GM23338 (cell line): Measurements from ENCODE around the gene ZNF256. TPM values are rescaled to one million over a fixed set of nuclear protein-coding genes. Genes with fewer than 3 reads are reported as not detected.

Source experiments
- ATAC-seq: fragments of 200-7000 bp; cut with Tn5 transposase; 3 replicates; pipeline ENCODE4 v1.9.1; 2020
- DNase-seq: peaks from one replicate; pipeline ENCODE4 v3.0.0-alpha.2; 2015; ENCODE audit warnings: low spot score
- H2AFZ ChIP-seq: fragments of 200-600 bp; sonication (generic); 2 replicates; pipeline ENCODE4 v1.8.0; 2016; ENCODE audit warnings: antibody characterized with exemption, mild to moderate bottlenecking, moderate library complexity
- H3F3A ChIP-seq: fragments of 200-600 bp; sonication (generic); replicated peaks from 2 replicates; pipeline ENCODE4 v1.8.0; 2017; ENCODE audit warnings: antibody characterized with exemption, mixed run types, low read depth
- H3K27ac ChIP-seq: fragments of 200-600 bp; sonication (generic); 2 replicates; pipeline ENCODE4 v1.6.1; 2016; ENCODE audit warnings: low read depth
- H3K27me3 ChIP-seq: fragments of 200-600 bp; sonication (generic); 2 replicates; pipeline ENCODE4 v1.8.0; 2016; ENCODE audit warnings: mild to moderate bottlenecking, mixed run types, moderate library complexity; ENCODE audit not compliant: insufficient read depth
- H3K36me3 ChIP-seq: fragments of 200-600 bp; sonication (generic); 2 replicates; pipeline ENCODE4 v1.8.0; 2016; ENCODE audit warnings: mild to moderate bottlenecking; ENCODE audit not compliant: insufficient read depth
- H3K4me1 ChIP-seq: fragments of 200-600 bp; sonication (generic); 2 replicates; pipeline ENCODE4 v1.8.0; 2016; ENCODE audit warnings: mild to moderate bottlenecking, moderate library complexity; ENCODE audit not compliant: insufficient read depth
- H3K4me2 ChIP-seq: fragments of 200-600 bp; sonication (generic); 2 replicates; pipeline ENCODE4 v1.7.1; 2017; ENCODE audit warnings: mixed run types
- H3K4me3 ChIP-seq: fragments of 200-600 bp; sonication (generic); 2 replicates; pipeline ENCODE4 v1.6.1; 2016; ENCODE audit warnings: mixed run types
- H3K79me2 ChIP-seq: fragments of 200-600 bp; sonication (generic); replicated peaks from 2 replicates; pipeline ENCODE4 v1.8.0; 2017; ENCODE audit warnings: mild to moderate bottlenecking; ENCODE audit not compliant: insufficient read depth
- H3K9me2 ChIP-seq: fragments of 200-600 bp; sonication (generic); 2 replicates; pipeline ENCODE4 v1.8.0; 2017; ENCODE audit not compliant: insufficient read depth
- H4K20me1 ChIP-seq: fragments of 200-600 bp; sonication (generic); replicated peaks from 2 replicates; pipeline ENCODE4 v1.8.0; 2017; ENCODE audit warnings: mild to moderate bottlenecking; ENCODE audit not compliant: insufficient read depth
- H3K27ac Mint-ChIP-seq: 2 replicates; pipeline ENCODE4 v1.8.0; 2020; ENCODE audit warnings: inconsistent platforms, mild to moderate bottlenecking, moderate library complexity, mixed read lengths
- H3K27me3 Mint-ChIP-seq: 3 replicates; pipeline ENCODE4 v1.8.0; 2022; ENCODE audit warnings: low read depth, mild to moderate bottlenecking, moderate library complexity, mixed read lengths, inconsistent platforms; ENCODE audit not compliant: insufficient read depth, poor library complexity
- H3K36me3 Mint-ChIP-seq: 3 replicates; pipeline ENCODE4 v1.8.0; 2021; ENCODE audit warnings: low read depth, mild to moderate bottlenecking, inconsistent platforms, moderate library complexity, mixed read lengths
- H3K4me1 Mint-ChIP-seq: 3 replicates; pipeline ENCODE4 v1.8.0; 2020; ENCODE audit warnings: mild to moderate bottlenecking, inconsistent platforms, mixed read lengths
- H3K4me3 Mint-ChIP-seq: 3 replicates; pipeline ENCODE4 v1.8.0; 2021; ENCODE audit warnings: moderate library complexity, mild to moderate bottlenecking, inconsistent platforms, mixed read lengths
- H3K9me3 Mint-ChIP-seq: 3 replicates; pipeline ENCODE4 v1.8.0; 2020; ENCODE audit warnings: moderate library complexity, mild to moderate bottlenecking, inconsistent platforms, mixed read lengths
- CREB1 ChIP-seq: fragments of 250-450 bp; sonication (Bioruptor Pico); IDR thresholded peaks from 2 replicates; pipeline ENCODE4 v1.5.0; 2020; ENCODE audit warnings: low read depth, mild to moderate bottlenecking, moderate library complexity
- CTCF ChIP-seq, 2 experiments: fragments of 200-600 bp in 1 of 2; sonication (generic) in 1 of 2; conservative IDR thresholded peaks; 2 replicates each; pipeline versions ENCODE4 v1.5.1 to v1.6.1; 2016 to 2017; ENCODE audit warnings: antibody characterized with exemption in 2 of 2, low read depth in 2 of 2, mild to moderate bottlenecking in 2 of 2, moderate library complexity in 1 of 2
- ETS1 ChIP-seq: IDR thresholded peaks from 2 replicates; pipeline ENCODE4 v1.6.1; 2016; ENCODE audit warnings: antibody characterized with exemption
- JUNB ChIP-seq: IDR thresholded peaks from one replicate; pipeline ENCODE4 v1.6.1; 2016; ENCODE audit warnings: antibody characterized with exemption; ENCODE audit not compliant: unreplicated experiment
- REST ChIP-seq: IDR thresholded peaks from one replicate; pipeline ENCODE4 v1.6.1; 2018; ENCODE audit warnings: antibody characterized with exemption; ENCODE audit not compliant: unreplicated experiment
- ZNF114 ChIP-seq: fragments of 250-450 bp; sonication (Bioruptor Pico); IDR thresholded peaks from 2 replicates; pipeline ENCODE4 v1.5.0; 2020; ENCODE audit warnings: mild to moderate bottlenecking, moderate library complexity
- ZNF331 ChIP-seq: fragments of 250-450 bp; sonication (Bioruptor Pico); IDR thresholded peaks from 2 replicates; pipeline ENCODE4 v1.5.0; 2020; ENCODE audit warnings: low read depth, mild to moderate bottlenecking, moderate library complexity
- polyA plus RNA-seq: library from polyadenylated mRNA; unstranded; fragments of >200 nt; fragmentation: Nextera tagmentation; extraction: Ambion mirVana; gene quantifications from 2 replicates; pipeline ENCODE4 v1.2.1, GENCODE V29; 2016
- total RNA-seq: library from RNA; depleted of rRNA; stranded (reverse); fragments of >200 nt; shearing (Covaris generic); gene quantifications from 2 replicates; pipeline ENCODE4 v1.2.3, GENCODE V29; 2014

The ZNF256 gene
- total and polyA plus RNA-seq, 2 experiments from 2014 or later: 8.8 to 16.2 TPM

GRCh38 chr19:57941593-57941992 lies 5.9 kb downstream of the ZNF256 start:
- H3K4me1 ChIP-seq: peaks cover 6% of the 10 kb centered on the region
- DNase-seq (no peak), ATAC-seq (no peak)
- no peak overlapping the region for H3K4me2 ChIP-seq
- peaks cover 21% of the 10 kb centered on the region for H4K20me1 ChIP-seq
- Mint-ChIP-seq H3K36me3 (peaks cover 62% of the 10 kb centered on the region), H3K9me3 (no peaks in the 10 kb centered on the region; the same call in 2 of the 3 replicates), H3K27me3 (peaks cover 6% of the 10 kb centered on the region), H3K27ac (no peak overlapping the region), H3K4me1 (peaks cover 10% of the 10 kb centered on the region), H3K4me3 (no peak overlapping the region)
- no peak overlapping the region for H3K4me3 ChIP-seq
- no peak overlapping the region for H2AFZ ChIP-seq
- peaks cover 15% of the 10 kb centered on the region; the same call in 1 of the 2 replicates for H3K36me3 ChIP-seq
- no peak overlapping the region for H3K27ac ChIP-seq
- no peaks in the 10 kb centered on the region for H3K9me2 ChIP-seq
- peaks cover 56% of the 10 kb centered on the region for H3K79me2 ChIP-seq
- TF ChIP-seq REST: no peak
- TF ChIP-seq JUNB: no peak
- no peak for TF ChIP-seq CTCF (conservative IDR thresholded peaks at IDR 0.05; ENCODE audit: low read depth in 2 of 2)
- no peak for TF ChIP-seq ZNF114 (CRISPR knock-in tag)
- TF ChIP-seq CREB1 (CRISPR knock-in tag): no peak
- no peak for TF ChIP-seq ETS1
- TF ChIP-seq ZNF331: no peak
- H3K27me3 ChIP-seq: no peaks in the 10 kb centered on the region
- H3F3A ChIP-seq: 0 out of 2 replicates have a peak, but pooled peaks cover 1% of the 10 kb centered on the region

GRCh38 chr19:57935731-57936130 lies 11.8 kb downstream of the ZNF256 start:
- Histone ChIP-seq H3K4me3 (peak overlapping the region; percentile 2; the same call in 1 of the 2 replicates), H3F3A (0 out of 2 replicates have a peak, but pooled peaks cover 4% of the 10 kb centered on the region), H3K79me2 (peaks cover 50% of the 10 kb centered on the region), H3K36me3 (peaks cover 15% of the 10 kb centered on the region; the same call in 1 of the 2 replicates), H3K4me1 (peaks cover 5% of the 10 kb centered on the region; the same call in 1 of the 2 replicates), H2AFZ (no peak overlapping the region), H4K20me1 (no peaks in the 10 kb centered on the region; the same call in 1 of the 2 replicates), H3K27me3 (no peaks in the 10 kb centered on the region), H3K9me2 (no peaks in the 10 kb centered on the region), H3K4me2 (peak overlapping the region; percentile 19; the same call in 1 of the 2 replicates), H3K27ac (peak overlapping the region; percentile 34; the same call in 1 of the 2 replicates)
- TF ChIP-seq ZNF114 (CRISPR knock-in tag): no peak
- DNase-seq (no peak), ATAC-seq (no peak)
- Mint-ChIP-seq H3K4me1 (peaks cover 13% of the 10 kb centered on the region), H3K9me3 (peaks cover 23% of the 10 kb centered on the region), H3K27ac (no peak overlapping the region; the same call in 1 of the 2 replicates), H3K36me3 (peaks cover 67% of the 10 kb centered on the region), H3K27me3 (peaks cover 9% of the 10 kb centered on the region), H3K4me3 (peak overlapping the region; percentile 99)
